SW480 (cell line): Measurements from ENCODE around the gene CFAP92.

ENCODE experiments used
- DNase-seq: peaks from one replicate; pipeline ENCODE4 v3.0.0-alpha.2; 2016; ENCODE audit warnings: low spot score

CFAP92 gene

GRCh38 chr3:128861491-128861890 is 132.4 kb downstream of the CFAP92 start:
- DNase-seq: no peak
